ENCODE data around the gene PRR13. TPM values are rescaled to one million over a fixed set of nuclear protein-coding genes. Genes with fewer than 3 reads are reported as not detected.
A peak's percentile ranks its signal among the peaks of the same experiment; 100 is the strongest.

Gene PRR13
- total and polyA plus RNA-seq, 9 of the 15 experiments (the other 6 are each of a cell fraction or from before 2014, with no cell fraction given): 117 to 835 (median 285) TPM

- no peak for TF ChIP-seq RBM15 (IDR thresholded peaks at IDR 0.05; ENCODE audit: insufficient read depth, low read length)
- TF ChIP-seq CEBPB (tag; IDR thresholded peaks at IDR 0.05): no peak
- TF ChIP-seq HMG20B (CRISPR knock-in tag; IDR thresholded peaks at IDR 0.05): no peak
- TF ChIP-seq HMGN3 (IDR thresholded peaks at IDR 0.05; ENCODE audit: borderline replicate concordance, extremely low read depth, insufficient read length, low read depth, low read length): peak; percentile 35
- no peak for TF ChIP-seq ZNF146 (CRISPR knock-in tag; IDR thresholded peaks at IDR 0.05; ENCODE audit: unreplicated experiment)
- no peak for TF ChIP-seq ZSCAN29 (IDR thresholded peaks at IDR 0.05)
- no peak for TF ChIP-seq ZNF518B (CRISPR knock-in tag; IDR thresholded peaks at IDR 0.05)
- TF ChIP-seq HNRNPL (IDR thresholded peaks at IDR 0.05; ENCODE audit: low read depth, low read length): no peak; the same call in 1 of the 2 replicates
- no peak for TF ChIP-seq BRF1 (IDR thresholded peaks at IDR 0.05; ENCODE audit: borderline replicate concordance, extremely low read depth, insufficient read length)
- no peak for TF ChIP-seq ZNF347 (CRISPR knock-in tag; IDR thresholded peaks at IDR 0.05; ENCODE audit: low read depth)
- TF ChIP-seq NCOA1 (IDR thresholded peaks at IDR 0.05; ENCODE audit: low read depth): peak; percentile 12; the same call in 1 of the 2 replicates
- TF ChIP-seq NR2F6 (CRISPR knock-in tag; IDR thresholded peaks at IDR 0.05): no peak
- TF ChIP-seq CGGBP1 (CRISPR knock-in tag; IDR thresholded peaks at IDR 0.05): no peak
- peak in 1 of 2 experiments; percentile 47; a peak in 2 of 4 replicates for TF ChIP-seq TRIM24 (IDR thresholded peaks at IDR 0.05)
- TF ChIP-seq ZFP91 (CRISPR knock-in tag; IDR thresholded peaks at IDR 0.05): peak; percentile 51; the same call in 1 of the 2 replicates
- no peak for TF ChIP-seq SRSF3 (IDR thresholded peaks at IDR 0.05; ENCODE audit: insufficient read depth, low read length)
- no peak for TF ChIP-seq EP300 (IDR thresholded peaks at IDR 0.05; ENCODE audit: low read length)
- no peak for TF ChIP-seq ELF2 (CRISPR knock-in tag; IDR thresholded peaks at IDR 0.05)
- no peak for TF ChIP-seq TBP (optimal IDR thresholded peaks at IDR 0.05; ENCODE audit: low read depth, low read length)
- TF ChIP-seq KAT7 (CRISPR knock-in tag; IDR thresholded peaks at IDR 0.05; ENCODE audit: borderline replicate concordance): peak; percentile 83
- TF ChIP-seq WHSC1 (IDR thresholded peaks at IDR 0.05; ENCODE audit: low read length): no peak
- no peak for TF ChIP-seq ZBTB33 (CRISPR knock-in tag; IDR thresholded peaks at IDR 0.05)
Observed at GRCh38 chr12:53452159-53453077, 10.9 kb downstream of the PRR13 start (continued).

All from K562 (cell line).